ENCODE data around the gene NUDT17.
"Not testable (repeated sequence)": the region's sequence is repeated elsewhere in the genome, so short reads cannot be mapped to it uniquely, and the experiment has no call there.

- not testable (repeated sequence) for TF ChIP-seq ZNF70 (CRISPR knock-in tag; IDR thresholded peaks at IDR 0.05); ZFP30 (CRISPR knock-in tag; IDR thresholded peaks at IDR 0.05); RARB (CRISPR knock-in tag; IDR thresholded peaks at IDR 0.05); TSHZ2 (CRISPR knock-in tag; IDR thresholded peaks at IDR 0.05); PATZ1 (CRISPR knock-in tag; IDR thresholded peaks at IDR 0.05; ENCODE audit: borderline replicate concordance); BACH2 (CRISPR knock-in tag; IDR thresholded peaks at IDR 0.05; ENCODE audit: borderline replicate concordance); CSDC2 (CRISPR knock-in tag; IDR thresholded peaks at IDR 0.05); ISL1 (CRISPR knock-in tag; IDR thresholded peaks at IDR 0.05); CREB5 (CRISPR knock-in tag; IDR thresholded peaks at IDR 0.05; ENCODE audit: low read depth); CSRNP3 (CRISPR knock-in tag; IDR thresholded peaks at IDR 0.05); POU6F1 (CRISPR knock-in tag; IDR thresholded peaks at IDR 0.05; ENCODE audit: borderline replicate concordance, low read depth); TCF4 (CRISPR knock-in tag; IDR thresholded peaks at IDR 0.05; ENCODE audit: borderline replicate concordance); SNAI2 (CRISPR knock-in tag; IDR thresholded peaks at IDR 0.05); OSR1 (CRISPR knock-in tag; IDR thresholded peaks at IDR 0.05)
These were observed 27.3 kb upstream of the NUDT17 start for GRCh38 chr1:145818095-145818494.

Measured in SK-N-SH treated with all-trans-retinoic acid at 6 μM for 48 hours (cell line).